GM19324 (cell line): Measurements from ENCODE around the gene SIN3A.
A peak's percentile ranks its signal among the peaks of the same experiment; 100 is the strongest.
"Not testable (repeated sequence)": the region's sequence is repeated elsewhere in the genome, so short reads cannot be mapped to it uniquely, and the experiment has no call there.

Experiments
- ATAC-seq: cut with Tn5 transposase; IDR thresholded peaks from one replicate; pipeline ENCODE4 v1.9.1; 2021; ENCODE audit warnings: mild to moderate bottlenecking, moderate library complexity; ENCODE audit not compliant: unreplicated experiment, low FRiP score

The SIN3A gene

DNA sequence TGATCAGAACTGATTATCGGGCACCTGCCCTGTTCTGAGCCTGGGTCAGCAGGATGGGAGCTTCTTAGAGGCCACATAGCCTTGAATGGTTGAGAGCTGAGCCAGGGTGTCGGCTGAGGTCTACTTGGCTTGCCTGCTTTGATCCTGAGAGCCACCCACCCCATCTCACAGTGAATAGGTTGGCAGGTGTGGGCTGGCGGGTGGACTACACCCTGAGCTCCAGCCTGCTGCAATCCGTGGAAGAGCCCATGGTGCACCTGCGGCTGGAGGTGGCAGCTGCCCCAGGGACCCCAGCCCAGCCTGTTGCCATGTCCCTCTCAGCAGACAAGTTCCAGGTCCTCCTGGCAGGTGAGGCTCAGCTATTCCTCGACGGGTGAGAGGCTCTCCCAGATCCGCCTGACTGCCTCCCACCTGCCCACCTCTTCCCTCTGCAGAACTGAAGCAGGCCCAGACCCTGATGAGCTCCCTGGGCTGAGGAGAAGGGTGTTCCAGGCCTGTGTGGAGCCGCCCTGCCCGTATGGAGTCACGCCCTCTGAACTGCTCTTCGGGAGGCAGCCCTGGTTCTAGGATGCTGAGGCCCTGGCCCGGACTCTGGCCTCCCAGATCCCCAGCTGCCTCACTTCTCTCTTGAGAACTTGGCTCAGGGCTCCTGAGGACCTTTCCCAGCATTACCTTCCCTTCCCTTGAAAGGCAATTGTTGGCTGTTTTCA, 111.8 kb downstream of the SIN3A start:
- ATAC-seq: no peak

DNA sequence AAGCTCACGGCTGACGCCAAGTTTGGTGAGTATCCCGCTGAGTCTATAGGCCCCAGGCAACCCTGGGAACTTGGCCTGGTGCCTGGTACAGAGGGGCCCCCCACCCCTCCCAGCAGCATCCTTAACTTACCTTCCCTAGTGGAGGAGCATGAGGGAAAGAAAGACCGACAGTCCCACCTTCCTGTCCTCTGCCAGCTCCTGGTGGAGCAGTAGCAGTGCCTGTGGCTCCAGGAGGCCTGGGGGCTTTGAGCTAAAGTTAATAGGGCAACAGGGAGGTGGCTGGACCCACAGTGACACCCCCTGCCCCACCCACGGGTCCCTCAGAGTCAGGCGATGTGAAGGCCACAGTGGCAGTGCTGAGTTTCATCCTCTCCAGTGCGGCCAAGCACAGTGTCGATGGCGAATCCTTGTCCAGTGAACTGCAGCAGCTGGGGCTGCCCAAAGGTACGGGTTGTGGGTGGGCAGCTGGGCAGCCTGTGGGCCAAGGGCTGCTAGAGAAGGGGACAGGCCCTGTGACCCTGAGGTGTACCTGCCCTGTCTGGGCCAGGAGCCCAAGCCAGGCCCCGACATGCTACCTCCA, 112.7 kb downstream of the SIN3A start:
- ATAC-seq: no peak

GRCh38 chr15:75335705-75336355, 115.7 kb downstream of the SIN3A start, which contains the start of gene COMMD4:
TSS of gene COMMD4 (plus strand) at chr15:75336063. CDS start at chr15:75336090, 27 bp downstream.
- peak; percentile 58 for ATAC-seq

DNA sequence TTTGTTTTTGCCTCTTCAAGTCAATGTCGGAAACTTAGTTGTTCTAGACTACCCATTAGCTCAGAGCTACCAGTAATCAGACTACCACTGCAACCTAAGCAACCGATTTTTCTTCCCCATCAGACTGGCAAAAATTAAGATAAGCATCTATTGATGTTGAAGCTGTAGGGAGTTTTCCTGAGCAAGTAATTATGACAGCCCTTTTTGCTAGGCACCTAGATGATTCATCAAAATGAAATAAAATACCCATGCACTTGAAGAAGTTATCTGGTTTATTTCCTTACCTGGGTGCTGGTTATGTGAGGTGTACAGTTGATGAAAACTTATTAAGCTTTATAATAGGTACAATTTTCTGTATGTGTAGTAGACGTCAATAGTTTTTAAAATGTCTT, 116.2 kb downstream of the SIN3A start:
- ATAC-seq: no peak

- not testable (repeated sequence) for ATAC-seq
Observed at GRCh38 chr15:75333654-75334419, 117.7 kb downstream of the SIN3A start.

- not testable (repeated sequence) for ATAC-seq
Observed at GRCh38 chr15:75332093-75332492, 119.4 kb downstream of the SIN3A start.

DNA sequence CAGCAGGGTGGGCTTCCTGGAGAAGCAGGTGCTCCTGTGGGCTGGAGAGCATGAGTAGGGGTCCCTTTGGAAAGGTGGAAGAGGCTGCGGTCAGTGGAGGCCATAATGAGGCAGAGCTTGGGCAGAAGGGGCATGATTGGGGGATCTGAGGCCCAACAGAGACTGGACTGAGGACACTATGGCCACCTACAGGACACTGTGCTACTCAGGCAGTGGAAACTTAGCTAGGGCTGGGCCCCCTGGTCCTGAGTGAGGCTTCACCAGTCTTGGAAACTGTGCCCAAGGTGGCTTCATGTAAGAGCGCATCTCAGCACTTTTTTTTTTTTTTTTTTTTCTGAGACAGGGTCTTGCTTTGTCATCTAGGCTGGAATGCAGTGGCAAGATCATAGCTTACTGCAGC, 121.9 kb downstream of the SIN3A start:
- no peak for ATAC-seq

- ATAC-seq: no peak
Observed at GRCh38 chr15:75328493-75329314, 122.8 kb downstream of the SIN3A start.

- no peak for ATAC-seq
Observed at GRCh38 chr15:75327491-75327890, 124.0 kb downstream of the SIN3A start.

DNA sequence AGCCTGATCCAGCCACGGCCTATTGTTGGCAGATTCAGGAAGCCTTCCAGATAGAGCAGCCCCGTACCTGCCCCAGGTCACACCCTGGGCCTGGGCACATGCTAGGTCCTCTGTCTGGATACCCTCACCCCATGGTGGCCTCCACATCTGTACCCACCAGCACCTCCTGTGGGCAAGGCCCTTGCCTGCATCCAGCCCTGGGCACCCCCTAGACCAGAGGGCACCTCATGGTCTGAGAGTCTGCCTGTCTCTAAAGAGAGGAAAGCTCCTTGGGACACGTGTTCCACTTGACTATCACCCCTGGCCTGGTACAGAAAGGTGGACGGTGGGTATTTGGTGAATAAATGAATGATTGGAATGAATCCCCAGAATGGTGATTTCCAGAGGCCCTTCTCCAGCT, 124.5 kb downstream of the SIN3A start:
- ATAC-seq: no peak

DNA sequence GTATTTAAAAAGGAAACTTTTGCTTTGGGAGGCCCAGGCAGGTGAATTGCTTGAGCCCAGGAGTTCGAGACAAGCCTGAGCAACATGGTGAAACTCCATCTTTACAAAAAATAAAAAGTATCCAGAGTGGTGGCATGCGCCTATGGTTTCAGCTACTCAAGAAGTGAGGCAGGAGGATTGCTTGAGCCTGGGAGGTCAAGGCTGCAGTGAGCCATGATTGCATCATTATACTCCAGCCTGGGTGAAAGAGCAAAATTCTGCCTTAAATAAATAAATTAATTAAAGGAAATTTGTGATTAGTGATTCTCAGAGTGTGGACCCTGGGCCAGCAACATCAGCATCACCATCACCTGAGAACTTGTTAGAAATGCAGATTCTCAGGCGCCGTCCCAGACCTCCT, 125.6 kb downstream of the SIN3A start:
- ATAC-seq: no peak

DNA sequence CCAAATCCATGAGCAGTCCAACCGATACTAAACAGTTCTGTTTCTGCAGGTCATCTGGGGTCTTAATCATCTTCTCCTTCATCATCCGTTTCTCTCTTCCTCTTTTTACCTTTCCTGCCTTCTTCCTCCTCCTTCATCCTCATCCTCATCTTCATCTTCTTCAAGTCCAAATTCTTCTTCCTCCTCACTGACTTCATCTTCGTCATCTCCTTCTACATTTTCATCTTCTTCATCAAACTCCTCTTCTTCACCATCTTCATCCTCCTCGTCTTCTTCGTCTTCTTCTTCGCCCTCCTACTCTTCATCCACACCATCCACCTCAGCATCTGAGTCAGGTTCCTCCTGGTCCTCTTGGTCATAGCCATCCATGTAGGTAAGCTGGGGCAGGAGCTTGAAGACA, 129.8 kb downstream of the SIN3A start:
- no peak for ATAC-seq
